IMR-90 (cell line): ENCODE results near the gene ANO2. TPM values are rescaled to one million over a fixed set of nuclear protein-coding genes. Genes with fewer than 3 reads are reported as not detected.

Experiments
- ATAC-seq: fragments of 200-7000 bp; cut with Tn5 transposase; 2 replicates; pipeline ENCODE4 v1.9.1; 2020; ENCODE audit warnings: low read depth, mild to moderate bottlenecking, moderate library complexity
- BruUV-seq: library from RNA; stranded (reverse); fragments of 400-500 nt; replicated peaks from 2 replicates; lab custom pipeline; 2021; lab: Mats Ljungman, UMichigan
- CTCF ChIA-PET: fragments of 300-600 bp; formaldehyde crosslinking; extraction: SDS; loops from one replicate; lab custom pipeline; 2021; ENCODE audit warnings: antibody characterized with exemption; lab: Yijun Ruan, JAX
- POLR2A ChIA-PET: fragments of 300-600 bp; sonication (Branson Sonifier 250); formaldehyde crosslinking; loops from one replicate; lab custom pipeline; 2022; ENCODE audit warnings: antibody characterized with exemption; ENCODE audit not compliant: unreplicated experiment; lab: Charles Lee
- DNase-seq: peaks from one replicate; pipeline ENCODE4 v3.0.0; 2013
- H2AFZ ChIP-seq: replicated peaks from 2 replicates; pipeline ENCODE3; 2013; ENCODE audit warnings: low read length, mild to moderate bottlenecking; ENCODE audit not compliant: poor library complexity
- H2AK5ac ChIP-seq: 2 replicates; pipeline ENCODE4 v1.6.1; 2013; ENCODE audit warnings: low read depth, low read length, inconsistent platforms
- H2AK9ac ChIP-seq: replicated peaks from 2 replicates; pipeline ENCODE3; 2013; ENCODE audit warnings: mild to moderate bottlenecking, low read depth, low read length, moderate library complexity; ENCODE audit not compliant: poor library complexity
- H2BK120ac ChIP-seq: 2 replicates; pipeline ENCODE4 v1.6.1; 2013; ENCODE audit warnings: low read depth, low read length, inconsistent platforms
- H2BK15ac ChIP-seq: 3 replicates; pipeline ENCODE4 v1.6.1; 2013; ENCODE audit warnings: low read depth, low read length, inconsistent platforms
- H2BK20ac ChIP-seq: 2 replicates; pipeline ENCODE4 v1.6.1; 2013; ENCODE audit warnings: low read depth, mild to moderate bottlenecking, inconsistent platforms, low read length, moderate library complexity
- H2BK5ac ChIP-seq: 2 replicates; pipeline ENCODE4 v1.6.1; 2013; ENCODE audit warnings: mild to moderate bottlenecking, low read depth, low read length, inconsistent platforms; ENCODE audit not compliant: poor library complexity, severe bottlenecking
- H3K14ac ChIP-seq: replicated peaks from 2 replicates; pipeline ENCODE4 v1.6.1; 2013; ENCODE audit warnings: low read depth, low read length, inconsistent platforms
- H3K18ac ChIP-seq: 2 replicates; pipeline ENCODE4 v1.6.1; 2013; ENCODE audit warnings: low read depth, low read length, control low read depth
- H3K23ac ChIP-seq: 2 replicates; pipeline ENCODE4 v1.6.1; 2013; ENCODE audit warnings: low read depth, low read length, inconsistent platforms
- H3K27ac ChIP-seq: 2 replicates; pipeline ENCODE4 v1.5.1; 2013; ENCODE audit warnings: mild to moderate bottlenecking, control low read depth, low read length; ENCODE audit not compliant: insufficient read depth
- H3K27me3 ChIP-seq: 2 replicates; pipeline ENCODE4 v1.6.1; 2013; ENCODE audit warnings: low read length; ENCODE audit not compliant: control insufficient read depth, insufficient read depth
- H3K36me3 ChIP-seq: 2 replicates; pipeline ENCODE4 v1.6.1; 2013; ENCODE audit warnings: low read length, mixed read lengths; ENCODE audit not compliant: control insufficient read depth, insufficient read depth
- H3K4ac ChIP-seq: 2 replicates; pipeline ENCODE4 v1.6.1; 2013; ENCODE audit warnings: low read depth, low read length, inconsistent platforms
- H3K4me1 ChIP-seq: 2 replicates; pipeline ENCODE4 v1.6.1; 2013; ENCODE audit warnings: low read length, mixed read lengths; ENCODE audit not compliant: control insufficient read depth, insufficient read depth
- H3K4me2 ChIP-seq: 2 replicates; pipeline ENCODE4 v1.6.1; 2013; ENCODE audit warnings: low read depth, mild to moderate bottlenecking, control low read depth, low read length, moderate library complexity
- H3K4me3 ChIP-seq: 2 replicates; pipeline ENCODE4 v1.5.1; 2013; ENCODE audit warnings: low read depth, mild to moderate bottlenecking, control low read depth, low read length, moderate library complexity; ENCODE audit not compliant: insufficient read depth
- H3K56ac ChIP-seq: 2 replicates; pipeline ENCODE4 v1.6.1; 2013; ENCODE audit warnings: low read length, inconsistent platforms; ENCODE audit not compliant: insufficient read depth; ENCODE audit errors: extremely low read depth
- H3K79me1 ChIP-seq, 2 experiments: 2 replicates each; pipeline ENCODE4 v1.6.1; 2013; ENCODE audit warnings: low read length in 2 of 2, inconsistent platforms in 1 of 2, low read depth in 1 of 2
- H3K9ac ChIP-seq: 2 replicates; pipeline ENCODE4 v1.6.1; 2013; ENCODE audit warnings: low read depth, low read length, control low read depth
- H3K9me1 ChIP-seq: 2 replicates; pipeline ENCODE4 v1.6.1; 2013; ENCODE audit warnings: low read length, inconsistent platforms; ENCODE audit not compliant: insufficient read depth
- H3K9me3 ChIP-seq: 2 replicates; pipeline ENCODE4 v1.6.1; 2013; ENCODE audit warnings: low read length; ENCODE audit not compliant: control insufficient read depth, insufficient read depth
- H4K20me1 ChIP-seq: 2 replicates; pipeline ENCODE4 v1.6.1; 2013; ENCODE audit warnings: low read length, inconsistent platforms; ENCODE audit not compliant: insufficient read depth
- H4K5ac ChIP-seq: 2 replicates; pipeline ENCODE4 v1.6.1; 2013; ENCODE audit warnings: mild to moderate bottlenecking, low read depth, low read length, control low read depth
- H4K8ac ChIP-seq, 2 experiments: 2 replicates each; pipeline ENCODE4 v1.6.1; 2013; ENCODE audit warnings: low read depth in 2 of 2, low read length in 2 of 2, control low read depth in 1 of 2, inconsistent platforms in 1 of 2
- H4K91ac ChIP-seq: 2 replicates; pipeline ENCODE4 v1.6.1; 2013; ENCODE audit warnings: low read depth, low read length, inconsistent platforms; ENCODE audit not compliant: insufficient read depth
- BHLHE40 ChIP-seq: fragments of 150-350 bp; IDR thresholded peaks from 2 replicates; pipeline ENCODE4 v1.6.1; 2016; ENCODE audit warnings: mild to moderate bottlenecking, low read depth, low read length
- CEBPB ChIP-seq: IDR thresholded peaks from 2 replicates; pipeline ENCODE4 v1.6.1; 2012; ENCODE audit warnings: low read depth, low read length, improper control_type of control experiment
- CHD1 ChIP-seq: IDR thresholded peaks from 2 replicates; pipeline ENCODE4 v1.6.1; 2012; ENCODE audit warnings: low read depth, low read length, improper control_type of control experiment
- FOS ChIP-seq: fragments of 150-350 bp; IDR thresholded peaks from 2 replicates; pipeline ENCODE4 v1.6.1; 2016; ENCODE audit warnings: low read depth, low read length
- MAFK ChIP-seq: IDR thresholded peaks from 2 replicates; pipeline ENCODE4 v1.6.1; 2012; ENCODE audit warnings: low read depth, low read length, improper control_type of control experiment
- MAZ ChIP-seq: IDR thresholded peaks from 2 replicates; pipeline ENCODE4 v1.6.1; 2012; ENCODE audit warnings: low read depth, mild to moderate bottlenecking, low read length, improper control_type of control experiment, moderate library complexity, borderline replicate concordance
- MXI1 ChIP-seq: IDR thresholded peaks from 2 replicates; pipeline ENCODE4 v1.6.1; 2012; ENCODE audit warnings: low read depth, mild to moderate bottlenecking, low read length, moderate library complexity, borderline replicate concordance
- NFE2L2 ChIP-seq: fragments of 150-350 bp; IDR thresholded peaks from 2 replicates; pipeline ENCODE4 v1.6.1; 2016; ENCODE audit warnings: low read depth, mild to moderate bottlenecking, low read length
- POLR2A ChIP-seq: IDR thresholded peaks from 2 replicates; pipeline ENCODE4 v1.6.1; 2012; ENCODE audit warnings: mild to moderate bottlenecking, low read depth, low read length
- RAD21 ChIP-seq: IDR thresholded peaks from 2 replicates; pipeline ENCODE4 v1.6.1; 2012; ENCODE audit warnings: low read length, improper control_type of control experiment
- RCOR1 ChIP-seq: IDR thresholded peaks from 2 replicates; pipeline ENCODE4 v1.6.1; 2012; ENCODE audit warnings: mild to moderate bottlenecking, low read length, improper control_type of control experiment; ENCODE audit not compliant: insufficient replicate concordance
- RFX5 ChIP-seq: IDR thresholded peaks from 2 replicates; pipeline ENCODE4 v1.8.0; 2012; ENCODE audit warnings: low read depth, mild to moderate bottlenecking, low read length, moderate library complexity
- SMC3 ChIP-seq: fragments of 150-350 bp; IDR thresholded peaks from 2 replicates; pipeline ENCODE4 v1.6.1; 2016; ENCODE audit warnings: low read depth, mild to moderate bottlenecking, antibody characterized with exemption, low read length, moderate library complexity
- WGBS, 2 experiments: methylation state at CpG; one replicate each; pipeline versions ENCODE4 v1.1.5 to v1.1.7; 2013; ENCODE audit warnings: missing lambda C conversion rate in 2 of 2; ENCODE audit not compliant: insufficient read length in 1 of 2; ENCODE audit errors: extremely low coverage in 2 of 2; 5-methylcytosine and 5-hydroxymethylcytosine counted together
- dilution Hi-C: fragments of 300-500 bp; cut with HindIII; formaldehyde crosslinking; loops from one replicate; pipeline ENCODE4 v1.14.3; 2018; ENCODE audit warnings: low sequenced_read_pairs; ENCODE audit not compliant: unreplicated experiment
- in situ Hi-C: fragments of 300-500 bp; cut with MboI; formaldehyde crosslinking; loops from 3 replicates; pipeline ENCODE4 v1.14.3; 2019; ENCODE audit warnings: low sequenced_read_pairs, inconsistent platforms, mixed read lengths
- intact Hi-C: fragments of 100-400 bp; cut with micrococcal nuclease; formaldehyde crosslinking; loops from 2 replicates; pipeline ENCODE4 v1.10.0; 2022
- polyA plus RNA-seq, 3 experiments: library from polyadenylated mRNA; depleted of rRNA; stranded (reverse); fragments of >200 nt; gene quantifications; 2 replicates each; pipeline ENCODE4 v1.2.3, GENCODE V29; 2012; ENCODE audit warnings: low replicate concordance in 1 of 3
- total RNA-seq: library from RNA; depleted of rRNA; stranded (reverse); fragments of >200 nt; gene quantifications from 2 replicates; pipeline ENCODE4 v1.2.3, GENCODE V29; 2012
- TF ChIP-seq, protein P1 (sequence below): fragments of 150-350 bp; IDR thresholded peaks from 2 replicates; pipeline ENCODE4 v1.6.1; 2017; ENCODE audit warnings: mild to moderate bottlenecking, antibody characterized with exemption, low read length, low read depth
- TF ChIP-seq, protein P2 (sequence below): conservative IDR thresholded peaks from 2 replicates; pipeline ENCODE4 v1.5.1; 2012; ENCODE audit warnings: mild to moderate bottlenecking, low read depth, low read length, improper control_type of control experiment
- TF ChIP-seq, protein P3 (sequence below): fragments of 150-350 bp; IDR thresholded peaks from 2 replicates; pipeline ENCODE4 v1.6.1; 2016; ENCODE audit warnings: low read depth, mild to moderate bottlenecking, low read length, moderate library complexity, borderline replicate concordance

The ANO2 gene
- total and polyA plus RNA-seq, 2 of the 4 experiments (the other 2 are of a cell fraction) = 0.22 TPM; not detected in 1

DNA sequence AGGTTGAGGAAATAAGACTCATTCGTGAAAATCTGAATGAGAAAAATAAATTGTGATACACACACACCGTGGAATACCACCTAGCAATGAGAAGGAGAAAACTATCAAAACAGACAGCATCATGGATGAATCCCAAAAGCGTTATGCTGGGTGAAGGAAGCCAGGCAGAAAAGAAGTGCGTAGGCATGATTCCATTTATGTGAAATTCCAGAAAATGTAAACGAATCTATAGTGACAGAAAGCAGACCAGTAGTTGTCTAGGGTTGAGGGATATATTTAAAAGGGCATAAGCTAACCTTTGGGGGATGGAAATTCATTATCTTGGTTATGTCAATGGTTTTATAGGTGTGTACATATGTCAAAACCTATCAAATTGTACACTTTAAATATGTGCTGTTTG, 42.5 kb upstream of the ANO2 start:
- no CpG with 5 or more reads among the region's 5 CpGs for WGBS, 2 experiments
- Histone ChIP-seq H3K4me2 (no peak overlapping the region), H2AK9ac (no peak overlapping the region), H2AK5ac (no peak overlapping the region), H4K5ac (no peak overlapping the region), H3K27me3 (peaks cover 15% of the 10 kb centered on the region), H2AFZ (no peak overlapping the region), H3K56ac (no peak overlapping the region), H2BK20ac (no peak overlapping the region), H3K4me3 (no peak overlapping the region), H3K14ac (no peak overlapping the region), H2BK120ac (no peak overlapping the region), H4K20me1 (no peaks in the 10 kb centered on the region), H3K27ac (no peak overlapping the region), H3K9me1 (no peaks in the 10 kb centered on the region), H3K36me3 (no peaks in the 10 kb centered on the region), H3K9ac (no peak overlapping the region), H3K4me1 (no peaks in the 10 kb centered on the region), H3K23ac (no peak overlapping the region), H3K4ac (no peak overlapping the region), H2BK15ac (no peak overlapping the region), H4K91ac (no peak overlapping the region), H2BK5ac (no peak overlapping the region), H3K9me3 (no peaks in the 10 kb centered on the region), H3K79me1 (no peaks in the 10 kb centered on the region), H4K8ac (no peak overlapping the region), H3K18ac (no peak overlapping the region)
- BruUV-seq = no TSS peak
- ATAC-seq (no peak), DNase-seq (no peak)
- TF ChIP-seq RCOR1 (no peak), CEBPB (no peak), NFE2L2 (no peak), MXI1 (no peak), RAD21 (no peak), POLR2A (no peak), MAZ (no peak), MAFK (no peak), BHLHE40 (no peak), RFX5 (no peak), FOS (no peak), SMC3 (no peak), CHD1 (no peak)
- TF ChIP-seq, protein P1, sequence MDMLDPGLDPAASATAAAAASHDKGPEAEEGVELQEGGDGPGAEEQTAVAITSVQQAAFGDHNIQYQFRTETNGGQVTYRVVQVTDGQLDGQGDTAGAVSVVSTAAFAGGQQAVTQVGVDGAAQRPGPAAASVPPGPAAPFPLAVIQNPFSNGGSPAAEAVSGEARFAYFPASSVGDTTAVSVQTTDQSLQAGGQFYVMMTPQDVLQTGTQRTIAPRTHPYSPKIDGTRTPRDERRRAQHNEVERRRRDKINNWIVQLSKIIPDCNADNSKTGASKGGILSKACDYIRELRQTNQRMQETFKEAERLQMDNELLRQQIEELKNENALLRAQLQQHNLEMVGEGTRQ = no peak
- TF ChIP-seq, protein P2, sequence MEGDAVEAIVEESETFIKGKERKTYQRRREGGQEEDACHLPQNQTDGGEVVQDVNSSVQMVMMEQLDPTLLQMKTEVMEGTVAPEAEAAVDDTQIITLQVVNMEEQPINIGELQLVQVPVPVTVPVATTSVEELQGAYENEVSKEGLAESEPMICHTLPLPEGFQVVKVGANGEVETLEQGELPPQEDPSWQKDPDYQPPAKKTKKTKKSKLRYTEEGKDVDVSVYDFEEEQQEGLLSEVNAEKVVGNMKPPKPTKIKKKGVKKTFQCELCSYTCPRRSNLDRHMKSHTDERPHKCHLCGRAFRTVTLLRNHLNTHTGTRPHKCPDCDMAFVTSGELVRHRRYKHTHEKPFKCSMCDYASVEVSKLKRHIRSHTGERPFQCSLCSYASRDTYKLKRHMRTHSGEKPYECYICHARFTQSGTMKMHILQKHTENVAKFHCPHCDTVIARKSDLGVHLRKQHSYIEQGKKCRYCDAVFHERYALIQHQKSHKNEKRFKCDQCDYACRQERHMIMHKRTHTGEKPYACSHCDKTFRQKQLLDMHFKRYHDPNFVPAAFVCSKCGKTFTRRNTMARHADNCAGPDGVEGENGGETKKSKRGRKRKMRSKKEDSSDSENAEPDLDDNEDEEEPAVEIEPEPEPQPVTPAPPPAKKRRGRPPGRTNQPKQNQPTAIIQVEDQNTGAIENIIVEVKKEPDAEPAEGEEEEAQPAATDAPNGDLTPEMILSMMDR = no peak
- TF ChIP-seq, protein P3, sequence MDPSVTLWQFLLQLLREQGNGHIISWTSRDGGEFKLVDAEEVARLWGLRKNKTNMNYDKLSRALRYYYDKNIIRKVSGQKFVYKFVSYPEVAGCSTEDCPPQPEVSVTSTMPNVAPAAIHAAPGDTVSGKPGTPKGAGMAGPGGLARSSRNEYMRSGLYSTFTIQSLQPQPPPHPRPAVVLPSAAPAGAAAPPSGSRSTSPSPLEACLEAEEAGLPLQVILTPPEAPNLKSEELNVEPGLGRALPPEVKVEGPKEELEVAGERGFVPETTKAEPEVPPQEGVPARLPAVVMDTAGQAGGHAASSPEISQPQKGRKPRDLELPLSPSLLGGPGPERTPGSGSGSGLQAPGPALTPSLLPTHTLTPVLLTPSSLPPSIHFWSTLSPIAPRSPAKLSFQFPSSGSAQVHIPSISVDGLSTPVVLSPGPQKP = no peak
- ChIA-PET CTCF (interaction anchor here (0.9 to 3.2 kb wide), 7 partner anchors 10 to 559 kb away, joined by 3 to 46 read pairs (median 3); no protein-coding TSS in a partner anchor), POLR2A (interaction anchor here (0.5 to 0.9 kb wide), 2 partner anchors 52 to 81 kb away, joined by 3 to 4 read pairs; no protein-coding TSS in a partner anchor)
- in situ Hi-C loops (loop anchor here (5.0 kb wide), 2 partner anchors 45 to 300 kb away; no protein-coding TSS in a partner anchor), dilution Hi-C loops (no loop called here), intact Hi-C loops (loop anchor here (10.0 kb wide), 1 partner anchor 567 kb away; the partner anchor contains the start of gene IFFO1)
